GM21529 (cell line): ENCODE data around the gene GRB10.
"Not testable (repeated sequence)": the region's sequence is repeated elsewhere in the genome, so short reads cannot be mapped to it uniquely, and the experiment has no call there.

Experiments used
- ATAC-seq: cut with Tn5 transposase; IDR thresholded peaks from one replicate; pipeline ENCODE4 v1.9.1; 2021; ENCODE audit not compliant: unreplicated experiment

The GRB10 gene

DNA sequence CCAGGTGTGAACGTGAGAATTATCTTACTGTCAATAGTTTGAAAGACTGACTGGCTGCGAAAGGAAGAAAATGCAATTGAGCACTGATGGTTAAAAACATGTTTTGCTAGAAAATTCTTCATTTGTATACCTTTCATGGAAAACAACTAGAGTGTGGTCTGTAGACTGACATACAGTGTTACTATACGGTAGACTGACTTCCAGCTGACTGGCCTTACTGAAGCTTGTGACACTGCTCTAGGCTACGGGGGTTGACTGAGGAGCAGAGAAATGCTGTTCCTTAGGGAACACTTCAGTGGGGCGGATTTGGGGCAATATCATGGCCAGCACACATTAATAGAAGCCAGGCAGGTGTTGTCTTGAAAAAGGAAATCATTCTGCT lies 191.6 kb downstream of the GRB10 start:
- ATAC-seq: no peak

GRCh38 chr7:50590535-50590934 lies 192.2 kb downstream of the GRB10 start:
- ATAC-seq: no peak

GRCh38 chr7:50589364-50589763 lies 193.3 kb downstream of the GRB10 start:
- ATAC-seq: no peak

GRCh38 chr7:50588937-50589336 lies 193.8 kb downstream of the GRB10 start:
- no peak for ATAC-seq

GRCh38 chr7:50587737-50588136 lies 195.0 kb downstream of the GRB10 start:
- no peak for ATAC-seq

GRCh38 chr7:50584793-50585408 lies 197.8 kb downstream of the GRB10 start:
- no peak for ATAC-seq

DNA sequence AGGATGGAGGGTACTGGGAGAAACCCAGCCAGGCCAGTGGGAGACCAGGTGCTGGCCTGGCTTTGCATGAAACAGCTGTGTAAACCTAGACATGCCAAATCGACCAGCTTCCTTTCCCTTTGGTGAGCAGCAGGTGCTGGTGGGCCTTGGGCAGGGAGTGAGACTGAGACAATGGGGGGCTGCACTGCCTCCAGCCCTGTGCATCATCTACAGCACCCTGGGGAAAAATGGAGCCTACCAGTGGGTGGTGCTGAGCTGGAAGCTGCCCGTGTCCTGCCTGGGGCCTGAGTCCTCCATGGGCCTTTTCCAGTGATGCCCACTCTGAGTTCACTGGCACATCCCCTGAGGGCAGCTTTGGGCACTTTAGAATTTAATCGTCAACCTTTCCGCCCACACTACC lies 198.3 kb downstream of the GRB10 start:
- no peak for ATAC-seq

DNA sequence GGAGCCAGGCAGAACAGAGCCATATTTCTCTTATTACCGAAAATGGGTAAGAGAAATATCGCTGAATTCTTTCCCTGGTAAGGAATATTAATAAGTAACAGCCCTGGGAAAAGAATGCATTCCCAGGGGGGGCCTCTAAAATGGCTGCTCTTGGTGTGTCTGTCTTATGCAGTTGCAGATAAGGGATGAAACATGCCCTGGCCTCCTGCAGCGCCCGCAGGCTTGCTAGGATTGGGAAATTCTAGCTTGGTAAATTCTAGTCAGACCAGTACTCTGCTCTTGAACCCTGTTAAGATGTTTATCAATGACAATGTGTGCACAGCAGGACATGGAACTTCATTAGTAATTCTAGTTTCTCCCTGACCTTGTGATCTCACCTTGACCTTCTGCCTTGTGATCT lies 199.4 kb downstream of the GRB10 start:
- ATAC-seq: not testable (repeated sequence)

- ATAC-seq: not testable (repeated sequence)
Observed at GRCh38 chr7:50582271-50582670, 200.4 kb downstream of the GRB10 start.

DNA sequence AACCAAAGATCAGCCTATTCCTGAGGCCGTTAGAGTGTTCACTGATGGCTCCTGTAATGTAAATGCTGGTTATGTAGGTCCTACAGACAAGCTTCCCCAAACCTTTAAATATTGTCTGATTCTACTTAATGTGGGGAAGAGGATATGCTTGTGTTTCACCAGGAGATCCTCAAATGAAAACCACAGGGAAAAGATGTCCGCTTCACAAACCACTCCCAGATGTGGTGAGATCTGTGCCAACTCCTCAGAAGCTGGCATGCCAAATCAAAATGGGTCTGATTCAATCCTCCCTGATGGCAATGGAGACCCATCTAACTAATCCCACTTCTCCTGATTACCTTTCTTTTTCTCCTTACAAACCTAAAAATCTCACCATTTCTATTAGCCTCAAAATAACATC lies 202.0 kb downstream of the GRB10 start:
- ATAC-seq: not testable (repeated sequence)

DNA sequence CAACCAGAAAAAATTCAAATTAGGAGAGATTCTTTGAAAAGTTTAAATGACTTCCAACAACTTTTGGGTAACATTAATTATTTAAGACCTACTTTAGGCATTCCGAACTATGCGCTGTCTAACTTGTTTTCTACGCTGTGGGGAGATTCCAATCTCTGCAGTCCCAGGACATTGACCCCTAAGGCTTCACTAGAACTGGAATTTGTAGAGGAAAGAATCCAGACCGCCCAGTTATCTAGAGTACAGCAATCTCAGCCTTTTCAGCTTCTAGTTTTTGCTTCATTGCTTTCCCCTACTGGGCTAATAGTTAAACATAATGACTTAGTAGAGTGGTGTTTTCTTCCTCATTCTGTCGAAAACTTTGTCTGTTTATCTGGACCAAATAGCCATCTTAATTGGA lies 202.6 kb downstream of the GRB10 start:
- no peak for ATAC-seq

GRCh38 chr7:50578105-50578504 lies 204.6 kb downstream of the GRB10 start:
- not testable (repeated sequence) for ATAC-seq

GRCh38 chr7:50577569-50577968 lies 205.1 kb downstream of the GRB10 start:
- no peak for ATAC-seq

DNA sequence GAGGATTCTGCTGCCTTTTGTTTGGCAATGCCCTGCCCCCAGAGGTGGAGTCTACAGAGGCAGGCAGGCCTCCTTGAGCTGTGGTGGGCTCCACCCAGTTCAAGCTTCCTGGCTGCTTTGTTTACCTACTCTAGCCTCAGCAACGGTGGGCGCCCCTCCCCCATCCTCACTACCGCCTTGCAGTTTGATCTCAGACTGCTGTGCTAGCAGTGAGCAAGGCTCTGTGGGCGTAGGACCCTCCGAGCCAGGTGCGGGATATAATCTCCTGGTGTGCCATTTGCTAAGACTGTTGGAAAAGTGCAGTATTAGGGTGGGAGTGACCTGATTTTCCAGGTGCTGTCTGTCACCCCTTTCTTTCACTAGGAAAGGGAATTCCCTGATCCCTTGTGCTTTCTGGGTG lies 206.3 kb downstream of the GRB10 start:
- not testable (repeated sequence) for ATAC-seq

DNA sequence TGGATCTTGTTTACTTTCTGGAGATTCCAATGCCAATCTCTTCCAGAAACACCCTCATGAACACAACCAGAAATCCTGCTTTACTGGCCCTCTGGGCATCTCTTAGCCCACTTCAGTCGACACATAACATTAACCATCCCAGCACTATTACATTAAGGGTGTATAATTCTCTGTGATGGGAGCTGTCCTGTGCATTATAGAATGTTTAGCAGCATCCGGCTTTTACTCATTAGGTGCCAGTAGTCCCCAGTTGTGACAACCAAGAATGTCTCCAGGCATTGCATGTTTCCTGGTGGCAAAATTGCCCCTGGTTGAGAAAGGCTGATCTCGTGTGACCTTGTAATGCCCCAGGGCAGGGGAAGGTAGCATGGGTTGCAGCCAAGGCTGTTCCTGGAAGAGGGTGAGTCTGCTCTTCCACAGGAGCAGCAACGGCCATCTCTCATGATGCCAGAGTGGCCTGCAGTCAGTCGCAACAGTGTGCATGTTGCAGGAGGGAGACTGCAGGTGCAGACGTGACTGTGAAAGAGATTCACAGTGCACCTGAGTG lies 214.9 kb downstream of the GRB10 start:
- ATAC-seq: no peak

DNA sequence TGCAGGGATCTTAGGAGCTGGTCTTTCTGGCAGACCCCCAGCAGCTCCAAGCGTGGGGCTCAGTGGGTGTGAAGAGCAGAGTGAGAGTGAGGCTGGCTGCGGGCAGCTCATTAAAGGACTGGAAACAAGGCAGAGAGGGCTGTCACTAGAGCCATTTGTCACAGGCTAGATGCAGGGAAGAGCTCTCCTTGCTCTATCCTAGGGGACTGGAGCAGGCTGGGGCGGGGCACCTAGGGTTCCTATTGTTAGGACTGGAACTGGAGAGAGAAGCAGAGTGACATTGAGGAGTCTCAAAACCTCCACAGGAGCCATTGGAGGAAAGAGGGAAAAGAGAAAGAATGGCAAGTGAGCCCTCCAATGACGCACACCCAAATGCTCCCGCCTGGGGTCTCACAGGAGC lies 216.7 kb downstream of the GRB10 start:
- no peak for ATAC-seq

GRCh38 chr7:50565559-50565916 lies 217.2 kb downstream of the GRB10 start:
- ATAC-seq: no peak

DNA sequence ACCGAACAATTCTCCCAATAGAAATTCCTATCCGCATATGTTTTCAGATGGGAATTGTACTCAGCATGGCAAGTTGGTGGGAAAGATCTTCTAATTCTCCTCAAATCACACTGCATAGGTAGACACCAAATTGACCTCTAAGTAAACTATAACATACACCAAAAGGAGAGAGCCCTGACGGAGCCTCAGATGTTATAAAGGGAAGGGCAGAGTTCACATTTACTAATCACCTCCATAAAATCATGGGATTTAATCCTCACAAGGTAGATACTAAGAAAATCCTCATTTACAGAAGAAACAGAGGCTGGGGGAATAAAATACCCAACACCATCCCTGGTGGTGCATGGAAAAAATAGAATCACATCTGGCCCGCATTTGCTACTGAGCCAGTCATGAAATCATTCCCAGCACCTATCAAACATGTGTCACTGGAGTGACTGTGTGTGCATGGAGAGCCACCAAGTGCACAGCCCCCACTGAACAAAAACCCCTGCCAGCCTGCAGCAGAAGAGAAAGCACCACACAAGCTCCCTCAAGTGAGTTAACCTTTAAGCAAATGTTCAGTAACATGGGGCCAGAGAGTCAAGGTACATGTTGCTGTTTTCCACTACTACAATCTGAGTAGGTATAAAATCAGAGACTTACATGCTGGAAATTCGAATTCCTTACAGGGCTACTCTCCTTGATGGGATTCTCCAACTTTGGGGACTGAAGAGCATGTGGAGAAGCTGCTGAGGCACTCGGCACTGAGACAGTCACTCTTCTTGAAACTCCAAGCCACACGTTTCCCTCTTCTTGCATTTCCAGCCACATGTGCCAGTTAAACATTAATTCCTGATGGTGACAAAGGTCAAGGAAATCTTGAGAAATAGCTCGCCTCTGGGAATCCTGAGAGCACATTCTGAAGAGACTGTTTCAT lies 217.8 kb downstream of the GRB10 start, which contains the start of gene DDC:
TSS of gene DDC (minus strand) at position 766 of the 919 bp plus-strand sequence. CDS start 21,320 bp downstream, outside the sequence.
- ATAC-seq: no peak

GRCh38 chr7:50564171-50564570 lies 218.5 kb downstream of the GRB10 start:
- no peak for ATAC-seq

GRCh38 chr7:50562136-50562535 lies 220.6 kb downstream of the GRB10 start:
- ATAC-seq: no peak

GRCh38 chr7:50560865-50561351 lies 221.8 kb downstream of the GRB10 start:
- ATAC-seq: no peak

GRCh38 chr7:50559881-50560280 lies 222.8 kb downstream of the GRB10 start:
- no peak for ATAC-seq
